Mesodermal cell (in vitro differentiated cells): ENCODE data around the gene POLR1A.

Source experiments
- H3K27ac ChIP-seq: 2 replicates; pipeline ENCODE4 v1.7.0; 2013; ENCODE audit warnings: mild to moderate bottlenecking, low read depth, low read length, moderate library complexity; ENCODE audit not compliant: severe bottlenecking
- H3K36me3 ChIP-seq: 2 replicates; pipeline ENCODE4 v1.7.1; 2013; ENCODE audit warnings: mild to moderate bottlenecking, low read length, moderate library complexity; ENCODE audit not compliant: control insufficient read depth, insufficient read depth
- H3K4me1 ChIP-seq: one replicate; pipeline ENCODE4 v1.7.1; 2013; ENCODE audit warnings: mild to moderate bottlenecking, low read length; ENCODE audit not compliant: insufficient read depth, control insufficient read depth, poor library complexity, severe bottlenecking
- H3K4me3 ChIP-seq: 2 replicates; pipeline ENCODE4 v1.7.0; 2013; ENCODE audit warnings: low read length, control low read depth, mild to moderate bottlenecking; ENCODE audit not compliant: insufficient read depth, poor library complexity, severe bottlenecking; ENCODE audit errors: extremely low read depth
- H3K9me3 ChIP-seq: 2 replicates; pipeline ENCODE4 v1.7.1; 2013; ENCODE audit warnings: mild to moderate bottlenecking, low read length, moderate library complexity; ENCODE audit not compliant: control insufficient read depth
- WGBS, 2 experiments: methylation state at CpG; one replicate each; pipeline ENCODE4 v1.1.5; 2013; ENCODE audit warnings: missing lambda C conversion rate in 2 of 2; ENCODE audit not compliant: insufficient coverage in 2 of 2; 5-methylcytosine and 5-hydroxymethylcytosine counted together

The POLR1A gene

GRCh38 chr2:86006524-86006923 is 99.2 kb downstream of the POLR1A start:
- no peak overlapping the region for H3K27ac ChIP-seq
- no peaks in the 10 kb centered on the region for H3K4me1 ChIP-seq
- H3K36me3 ChIP-seq, result no peaks in the 10 kb centered on the region
- whole genome bisulfite sequencing, 2 experiments, result no CpG with 5 or more reads among the region's 2 CpGs
- no peak overlapping the region for H3K4me3 ChIP-seq
- peaks cover 12% of the 10 kb centered on the region for H3K9me3 ChIP-seq

GRCh38 chr2:86003967-86004366 is 101.7 kb downstream of the POLR1A start:
- no peak overlapping the region for H3K4me3 ChIP-seq
- WGBS, 2 experiments, result 92 to 100% methylated on average over 2 of the region's 3 CpGs
- peaks cover 20% of the 10 kb centered on the region for H3K4me1 ChIP-seq
- no peak overlapping the region for H3K27ac ChIP-seq
- H3K9me3 ChIP-seq, result peaks cover 12% of the 10 kb centered on the region
- H3K36me3 ChIP-seq, result no peaks in the 10 kb centered on the region

- Histone ChIP-seq H3K36me3 (no peaks in the 10 kb centered on the region), H3K9me3 (peaks cover 12% of the 10 kb centered on the region), H3K27ac (no peak overlapping the region), H3K4me3 (no peak overlapping the region), H3K4me1 (peaks cover 29% of the 10 kb centered on the region)
- WGBS, 2 experiments, result no CpG with 5 or more reads among the region's 1 CpG
These were observed 102.6 kb downstream of the POLR1A start for GRCh38 chr2:86003104-86003503.

- no peak overlapping the region for H3K27ac ChIP-seq
- H3K36me3 ChIP-seq, result no peaks in the 10 kb centered on the region
- 86 to 100% methylated on average over 2 to 4 of the region's 4 CpGs for WGBS, 2 experiments
- H3K9me3 ChIP-seq, result peaks cover 12% of the 10 kb centered on the region
- H3K4me1 ChIP-seq, result peaks cover 36% of the 10 kb centered on the region
- no peak overlapping the region for H3K4me3 ChIP-seq
These were observed 103.3 kb downstream of the POLR1A start for GRCh38 chr2:86002375-86002774.

GRCh38 chr2:86001326-86001725 is 104.4 kb downstream of the POLR1A start:
- Histone ChIP-seq H3K9me3 (peaks cover 7% of the 10 kb centered on the region), H3K4me1 (peaks cover 46% of the 10 kb centered on the region), H3K4me3 (no peak overlapping the region), H3K27ac (no peak overlapping the region), H3K36me3 (no peaks in the 10 kb centered on the region)
- 100% methylated on average over 1 of the region's 1 CpG for WGBS, 2 experiments

- no peak overlapping the region for H3K27ac ChIP-seq
- peaks cover 3% of the 10 kb centered on the region for H3K9me3 ChIP-seq
- no peaks in the 10 kb centered on the region for H3K36me3 ChIP-seq
- 89% methylated on average over 1 of the region's 2 CpGs; no CpG with 5 or more reads in 1 of the 2 experiments for WGBS, 2 experiments
- no peak overlapping the region for H3K4me3 ChIP-seq
- H3K4me1 ChIP-seq, result peaks cover 50% of the 10 kb centered on the region
These were observed 104.8 kb downstream of the POLR1A start for GRCh38 chr2:86000938-86001312.

GRCh38 chr2:86000131-86000937 is 105.4 kb downstream of the POLR1A start:
- Histone ChIP-seq H3K36me3 (no peaks in the 10 kb centered on the region), H3K4me3 (no peak overlapping the region), H3K9me3 (no peaks in the 10 kb centered on the region), H3K27ac (no peak overlapping the region), H3K4me1 (peaks cover 56% of the 10 kb centered on the region)
- 86 to 96% methylated on average over 8 to 10 of the region's 10 CpGs for WGBS, 2 experiments

GRCh38 chr2:85999061-85999831 is 106.4 kb downstream of the POLR1A start:
- Histone ChIP-seq H3K4me1 (peaks cover 56% of the 10 kb centered on the region), H3K27ac (peak overlapping the region; percentile 95), H3K4me3 (no peak overlapping the region), H3K36me3 (no peaks in the 10 kb centered on the region), H3K9me3 (no peaks in the 10 kb centered on the region)
- 86 to 90% methylated on average over 4 to 5 of the region's 8 CpGs for WGBS, 2 experiments

- WGBS, 2 experiments, result 88 to 94% methylated on average over 7 to 9 of the region's 18 CpGs
- peak overlapping the region; percentile 95 for H3K27ac ChIP-seq
- H3K9me3 ChIP-seq, result no peaks in the 10 kb centered on the region
- peaks cover 61% of the 10 kb centered on the region for H3K4me1 ChIP-seq
- H3K36me3 ChIP-seq, result no peaks in the 10 kb centered on the region
- no peak overlapping the region for H3K4me3 ChIP-seq
These were observed 107.4 kb downstream of the POLR1A start for GRCh38 chr2:85998071-85998991.
